Kidney (tissue), 14 donors: Measurements from ENCODE around the gene ZDHHC13. TPM values are rescaled to one million over a fixed set of nuclear protein-coding genes. Genes with fewer than 3 reads are reported as not detected.
A peak's percentile ranks its signal among the peaks of the same experiment; 100 is the strongest.

Source experiments
- DNase-seq, 5 donors: peaks; one replicate each; pipeline ENCODE4 v3.0.0-alpha.2; 2013 to 2020
- FAIRE-seq: peaks from 2 replicates; lab custom pipeline; 2012; peaks lifted over from hg19 to GRCh38; lab: Jason Lieb, UNC
- H3K27ac ChIP-seq, 2 donors: one replicate each; pipeline ENCODE4 v1.7.0; 2013; ENCODE audit warnings: low read depth in 2 of 2, low read length in 2 of 2, inconsistent platforms in 1 of 2
- H3K27me3 ChIP-seq: one replicate; pipeline ENCODE4 v1.7.1; 2013; ENCODE audit warnings: low read length, inconsistent platforms; ENCODE audit not compliant: control insufficient read depth, insufficient read depth
- H3K36me3 ChIP-seq, 3 donors: one replicate each; pipeline versions ENCODE4 v1.7.0 to v1.7.1; 2013; ENCODE audit warnings: low read length in 3 of 3, control low read depth in 1 of 3, inconsistent platforms in 1 of 3; ENCODE audit not compliant: insufficient read depth in 3 of 3, control insufficient read depth in 2 of 3
- H3K4me1 ChIP-seq, 3 donors: one replicate each; pipeline versions ENCODE4 v1.7.0 to v1.7.1; 2013; ENCODE audit warnings: low read length in 3 of 3, inconsistent platforms in 1 of 3, low read depth in 1 of 3; ENCODE audit not compliant: control insufficient read depth in 2 of 3, insufficient read depth in 2 of 3
- H3K4me3 ChIP-seq, 3 donors: one replicate each; pipeline versions ENCODE4 v1.7.0 to v1.8.1; 2013; ENCODE audit warnings: low read length in 3 of 3, control low read depth in 1 of 3, inconsistent platforms in 1 of 3
- H3K9ac ChIP-seq, 3 donors: one replicate each; pipeline versions ENCODE4 v1.7.0 to v1.7.1; 2013; ENCODE audit warnings: low read length in 3 of 3, control low read depth in 1 of 3, inconsistent platforms in 1 of 3
- H3K9me3 ChIP-seq, 3 donors: one replicate each; pipeline versions ENCODE4 v1.7.0 to v1.7.1; 2013; ENCODE audit warnings: low read length in 3 of 3, control low read depth in 1 of 3, inconsistent platforms in 1 of 3; ENCODE audit not compliant: control insufficient read depth in 2 of 3, insufficient read depth in 1 of 3
- CTCF ChIP-seq: IDR thresholded peaks from 3 replicates; pipeline ENCODE4 v1.5.1; 2012; ENCODE audit warnings: mild to moderate bottlenecking, moderate library complexity, borderline replicate concordance; ENCODE audit not compliant: insufficient read depth; ENCODE audit errors: extremely low read depth
- intact Hi-C: fragments of 100-400 bp; cut with DNase I; formaldehyde crosslinking; loops from one replicate; pipeline ENCODE4 v1.11.1; 2022
- polyA plus RNA-seq: library from polyadenylated mRNA; stranded (reverse); fragments of 350-450 nt; fragmentation: Illumina TruSeq; extraction: RNeasy Lipid Tissue Mini Kit (QIAGEN cat#74804); gene quantifications from one replicate; pipeline ENCODE4 v1.2.3, GENCODE V29; 2014; ENCODE audit warnings: low read depth, low replicate concordance; ENCODE audit not compliant: insufficient read depth
- total RNA-seq: library from RNA; stranded (reverse); fragmentation: NEBNext Ultra II Directional; extraction: Animal tissue kit (Norgen Biotek cat#: 25700); gene quantifications from one replicate; pipeline ENCODE4 v1.2.1, GENCODE V29; 2021
- donor health status: control.
- donor health status: control.
- donor health status: control.
- donor health status: control.
- donor health status: control.
- donor health status: DM: yes; HTN: yes; CAD: no.
- donor health status: Normal renal cell carcinoma (clear cell type).

Gene ZDHHC13
- total and polyA plus RNA-seq, 2 donors from 2014 or later = 13.1 to 18.9 TPM

- FAIRE-seq = no peak
Observed at GRCh38 chr11:19218216-19218615, 101.2 kb downstream of the ZDHHC13 start.

GRCh38 chr11:19218786-19219460 lies 102.0 kb downstream of the ZDHHC13 start:
- Histone ChIP-seq H3K27ac (no peak overlapping the region), H3K4me1 (no peaks in the 10 kb centered on the region), H3K9me3 (no peaks in the 10 kb centered on the region), H3K9ac (no peak overlapping the region), H3K4me3 (no peak overlapping the region), H3K36me3 (no peaks in the 10 kb centered on the region), H3K27me3 (no peaks in the 10 kb centered on the region)
- DNase-seq (peak in 1 of 5 donors; percentile 38), FAIRE-seq (no peak)
- TF ChIP-seq CTCF = no peak
- intact Hi-C loops = no loop called here

More at GRCh38 chr11:19218216-19218615, 101.2 kb downstream of the ZDHHC13 start:
- no peaks in the 10 kb centered on the region for H3K27me3 ChIP-seq
- no peak overlapping the region for H3K4me3 ChIP-seq
- H3K27ac ChIP-seq = no peak overlapping the region
- DNase-seq = no peak
- no peaks in the 10 kb centered on the region for H3K9me3 ChIP-seq
- intact Hi-C loops = no loop called here
- no peaks in the 10 kb centered on the region for H3K4me1 ChIP-seq
- TF ChIP-seq CTCF = no peak
- H3K9ac ChIP-seq = no peak overlapping the region
- no peaks in the 10 kb centered on the region for H3K36me3 ChIP-seq

- no peak overlapping the region for H3K9ac ChIP-seq
- no peak for FAIRE-seq
- H3K27ac ChIP-seq = no peak overlapping the region
Observed at GRCh38 chr11:19220903-19221724, 104.1 kb downstream of the ZDHHC13 start.

More at GRCh38 chr11:19220903-19221724, 104.1 kb downstream of the ZDHHC13 start:
- Histone ChIP-seq H3K4me1 (no peaks in the 10 kb centered on the region), H3K27me3 (no peaks in the 10 kb centered on the region), H3K9me3 (no peaks in the 10 kb centered on the region), H3K4me3 (no peak overlapping the region), H3K36me3 (no peaks in the 10 kb centered on the region)
- TF ChIP-seq CTCF = no peak
- intact Hi-C loops = no loop called here
- DNase-seq = no peak
